Measurements from ENCODE around the gene MAN2A2. TPM values are rescaled to one million over a fixed set of nuclear protein-coding genes. Genes with fewer than 3 reads are reported as not detected.

MAN2A2 gene
- total and polyA plus RNA-seq, 9 of the 15 experiments (the other 6 are each of a cell fraction or from before 2014, with no cell fraction given) = 7.3 to 151 (median 43.4) TPM

DNA sequence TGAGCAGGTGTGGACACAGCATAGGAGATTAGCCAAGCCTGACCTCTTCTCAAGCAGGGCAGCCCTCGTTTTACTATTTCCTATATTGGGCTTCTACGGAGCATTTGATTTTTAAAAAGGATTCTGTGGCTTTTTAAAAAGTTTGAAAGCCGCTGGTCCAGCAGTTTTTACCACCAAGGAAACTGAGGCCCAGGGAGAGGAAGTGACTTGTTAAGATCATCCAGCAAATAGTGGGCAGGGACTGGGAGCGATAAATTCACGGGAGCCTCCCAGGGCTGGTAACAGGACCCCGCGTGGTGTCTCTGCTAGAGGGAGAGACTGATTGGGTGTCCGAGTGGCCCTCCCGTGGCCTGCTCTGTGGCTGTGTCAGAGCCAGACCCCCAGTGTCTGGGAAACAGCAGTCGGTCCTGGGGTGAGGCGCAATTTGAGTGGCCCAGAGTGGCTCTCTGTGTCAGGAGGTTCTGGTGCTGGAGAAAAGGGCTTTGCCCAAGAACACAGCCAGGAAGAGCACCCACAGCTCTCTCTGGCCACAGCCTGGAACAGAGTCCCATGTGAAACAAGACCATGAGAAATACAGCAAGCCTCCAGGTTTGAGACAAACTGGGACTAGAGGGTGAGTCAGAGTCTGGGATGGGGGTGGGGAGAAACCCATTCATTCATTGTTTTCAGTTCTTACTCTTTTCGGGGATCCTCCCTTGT lies 30.5 kb upstream of the MAN2A2 start (continued):
- TF ChIP-seq, protein P1, sequence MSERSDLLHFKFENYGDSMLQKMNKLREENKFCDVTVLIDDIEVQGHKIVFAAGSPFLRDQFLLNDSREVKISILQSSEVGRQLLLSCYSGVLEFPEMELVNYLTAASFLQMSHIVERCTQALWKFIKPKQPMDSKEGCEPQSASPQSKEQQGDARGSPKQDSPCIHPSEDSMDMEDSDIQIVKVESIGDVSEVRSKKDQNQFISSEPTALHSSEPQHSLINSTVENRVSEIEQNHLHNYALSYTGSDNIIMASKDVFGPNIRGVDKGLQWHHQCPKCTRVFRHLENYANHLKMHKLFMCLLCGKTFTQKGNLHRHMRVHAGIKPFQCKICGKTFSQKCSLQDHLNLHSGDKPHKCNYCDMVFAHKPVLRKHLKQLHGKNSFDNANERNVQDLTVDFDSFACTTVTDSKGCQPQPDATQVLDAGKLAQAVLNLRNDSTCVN (CRISPR knock-in tag; IDR thresholded peaks at IDR 0.05) = no peak
- no peak for TF ChIP-seq ZSCAN29 (IDR thresholded peaks at IDR 0.05)
- no peak for TF ChIP-seq SMARCB1 (IDR thresholded peaks at IDR 0.05; ENCODE audit: insufficient read length, low read depth)
- no peak for TF ChIP-seq TEAD4 (IDR thresholded peaks at IDR 0.05; ENCODE audit: low read length)
- no peak for TF ChIP-seq TEAD4 (CRISPR knock-in tag; IDR thresholded peaks at IDR 0.05; ENCODE audit: borderline replicate concordance)
- no peak for TF ChIP-seq ZNF695 (CRISPR knock-in tag; IDR thresholded peaks at IDR 0.05)
- TF ChIP-seq, protein P2, sequence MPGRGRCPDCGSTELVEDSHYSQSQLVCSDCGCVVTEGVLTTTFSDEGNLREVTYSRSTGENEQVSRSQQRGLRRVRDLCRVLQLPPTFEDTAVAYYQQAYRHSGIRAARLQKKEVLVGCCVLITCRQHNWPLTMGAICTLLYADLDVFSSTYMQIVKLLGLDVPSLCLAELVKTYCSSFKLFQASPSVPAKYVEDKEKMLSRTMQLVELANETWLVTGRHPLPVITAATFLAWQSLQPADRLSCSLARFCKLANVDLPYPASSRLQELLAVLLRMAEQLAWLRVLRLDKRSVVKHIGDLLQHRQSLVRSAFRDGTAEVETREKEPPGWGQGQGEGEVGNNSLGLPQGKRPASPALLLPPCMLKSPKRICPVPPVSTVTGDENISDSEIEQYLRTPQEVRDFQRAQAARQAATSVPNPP (IDR thresholded peaks at IDR 0.05; ENCODE audit: borderline replicate concordance, insufficient read depth, insufficient read length) = no peak
- TF ChIP-seq FOXA1 (IDR thresholded peaks at IDR 0.05; ENCODE audit: borderline replicate concordance) = no peak
- no peak for TF ChIP-seq MAFF (IDR thresholded peaks at IDR 0.05; ENCODE audit: low read length)
- TF ChIP-seq ZNF124 (CRISPR knock-in tag; IDR thresholded peaks at IDR 0.05) = no peak
- no peak for TF ChIP-seq ZNF324 (CRISPR knock-in tag; IDR thresholded peaks at IDR 0.05)
- TF ChIP-seq KDM1A (IDR thresholded peaks at IDR 0.05) = no peak
- TF ChIP-seq CBFB (CRISPR knock-in tag; IDR thresholded peaks at IDR 0.05) = no peak
- TF ChIP-seq HMGN3 (IDR thresholded peaks at IDR 0.05; ENCODE audit: borderline replicate concordance, extremely low read depth, insufficient read length, low read depth, low read length) = no peak
- TF ChIP-seq L3MBTL2 (IDR thresholded peaks at IDR 0.05) = no peak
- TF ChIP-seq CHCHD3 (CRISPR knock-in tag; IDR thresholded peaks at IDR 0.05) = no peak
- no peak for TF ChIP-seq FOXA3 (CRISPR knock-in tag; conservative IDR thresholded peaks at IDR 0.05 in 1 of 2, IDR thresholded peaks at IDR 0.05 in 1 of 2)
- TF ChIP-seq CAMTA2 (CRISPR knock-in tag; conservative IDR thresholded peaks at IDR 0.05) = no peak
- TF ChIP-seq KAT2B (IDR thresholded peaks at IDR 0.05; ENCODE audit: low read depth, low read length) = no peak
- TF ChIP-seq PHF20 (IDR thresholded peaks at IDR 0.05; ENCODE audit: partially characterized antibody) = no peak
- TF ChIP-seq BRD9 (IDR thresholded peaks at IDR 0.05; ENCODE audit: low read depth, partially characterized antibody) = no peak
- TF ChIP-seq CHD4 (IDR thresholded peaks at IDR 0.05; ENCODE audit: insufficient read depth, insufficient replicate concordance, low read depth, low read length, poor library complexity, severe bottlenecking) = no peak
- no peak for TF ChIP-seq CBX5 (IDR thresholded peaks at IDR 0.05; ENCODE audit: borderline replicate concordance, low read depth)
- no peak for TF ChIP-seq ZNF431 (CRISPR knock-in tag; IDR thresholded peaks at IDR 0.05)
- no peak for TF ChIP-seq ZNF146 (CRISPR knock-in tag; IDR thresholded peaks at IDR 0.05; ENCODE audit: unreplicated experiment)
- no peak for TF ChIP-seq ZNF668 (CRISPR knock-in tag; IDR thresholded peaks at IDR 0.05)
- TF ChIP-seq, protein P3, sequence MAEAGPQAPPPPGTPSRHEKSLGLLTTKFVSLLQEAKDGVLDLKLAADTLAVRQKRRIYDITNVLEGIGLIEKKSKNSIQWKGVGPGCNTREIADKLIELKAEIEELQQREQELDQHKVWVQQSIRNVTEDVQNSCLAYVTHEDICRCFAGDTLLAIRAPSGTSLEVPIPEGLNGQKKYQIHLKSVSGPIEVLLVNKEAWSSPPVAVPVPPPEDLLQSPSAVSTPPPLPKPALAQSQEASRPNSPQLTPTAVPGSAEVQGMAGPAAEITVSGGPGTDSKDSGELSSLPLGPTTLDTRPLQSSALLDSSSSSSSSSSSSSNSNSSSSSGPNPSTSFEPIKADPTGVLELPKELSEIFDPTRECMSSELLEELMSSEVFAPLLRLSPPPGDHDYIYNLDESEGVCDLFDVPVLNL (CRISPR knock-in tag; IDR thresholded peaks at IDR 0.05; ENCODE audit: low read depth) = no peak
- TF ChIP-seq HDAC3 (IDR thresholded peaks at IDR 0.05; ENCODE audit: borderline replicate concordance, partially characterized antibody) = no peak
- peak; percentile 35 for TF ChIP-seq RBFOX2 (IDR thresholded peaks at IDR 0.05; ENCODE audit: low read depth, low read length)
